ENCODE results near the gene SKOR1. TPM values are rescaled to one million over a fixed set of nuclear protein-coding genes. Genes with fewer than 3 reads are reported as not detected.

Gene SKOR1
- total RNA-seq, 1 experiment from 2014 or later, result 0.13 TPM

DNA sequence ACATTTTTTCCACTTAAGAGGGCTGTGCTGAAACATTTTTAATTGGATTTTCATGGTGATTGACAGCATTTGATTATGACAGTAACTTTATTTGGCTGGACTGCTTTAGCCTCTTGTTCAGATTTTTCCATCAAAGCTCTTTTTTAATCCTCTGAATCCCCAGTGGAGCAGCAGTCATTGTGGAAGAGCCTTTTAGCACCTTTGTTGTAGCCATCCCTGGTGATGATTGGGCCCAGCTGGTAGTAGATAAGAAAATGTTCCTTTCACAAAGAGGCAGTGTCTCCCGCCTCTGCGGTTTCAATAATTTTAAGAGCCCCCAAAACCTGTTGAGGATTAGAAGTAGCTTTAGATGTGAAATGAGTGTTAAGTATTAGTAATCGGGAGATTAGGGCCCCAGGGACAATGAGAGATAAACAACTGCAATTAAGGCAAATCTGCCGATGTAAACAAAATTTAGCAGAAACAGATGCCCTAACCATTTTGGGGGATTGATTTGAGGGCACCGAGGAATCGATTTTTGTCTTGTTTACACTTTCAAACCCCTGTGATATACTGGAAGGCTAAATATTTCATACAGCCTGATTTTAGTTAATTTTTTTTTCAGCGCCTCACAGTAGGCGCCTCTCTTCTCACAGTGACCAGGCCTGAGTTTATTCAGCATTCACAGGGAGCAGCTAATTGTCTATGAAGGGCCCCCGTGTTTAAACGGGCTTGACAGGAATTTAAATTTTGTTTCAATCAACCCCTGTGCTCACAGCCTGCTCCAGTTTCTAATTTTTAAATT is 43.2 kb upstream of the SKOR1 start:
- Histone ChIP-seq H4K20me1 (ENCODE audit: control insufficient read depth, insufficient read depth, insufficient read length) (no peaks in the 10 kb centered on the region), H2BK120ac (ENCODE audit: low read depth, low read length, poor library complexity, severe bottlenecking) (no peak overlapping the region), H2AFZ (ENCODE audit: low read length) (no peak overlapping the region), H2BK15ac (ENCODE audit: low read depth, low read length) (no peak overlapping the region), H4K5ac (ENCODE audit: insufficient read length, low read depth, low read length) (no peak overlapping the region), H2AK5ac (ENCODE audit: insufficient read length, low read length) (no peak overlapping the region), H3K18ac (ENCODE audit: insufficient read length, low read depth, low read length) (no peak overlapping the region), H3K9ac (ENCODE audit: extremely low read depth, insufficient read length, low read length) (no peak overlapping the region), H3K9me3 (ENCODE audit: control insufficient read depth, low read depth, low read length) (no peaks in the 10 kb centered on the region), H3K79me2 (ENCODE audit: insufficient read depth, low read length) (no peaks in the 10 kb centered on the region), H2BK12ac (ENCODE audit: insufficient read length, low read depth, low read length) (no peak overlapping the region), H3K23ac (ENCODE audit: insufficient read length, low read depth, low read length) (no peak overlapping the region), H3K14ac (ENCODE audit: insufficient read depth, low read length) (no peak overlapping the region), H3K27ac (ENCODE audit: insufficient read length, low read depth, low read length) (no peak overlapping the region), H3K79me1 (ENCODE audit: insufficient read depth, low read depth, low read length, poor library complexity, severe bottlenecking) (no peaks in the 10 kb centered on the region), H3K4me1 (ENCODE audit: insufficient read depth, low read length) (no peaks in the 10 kb centered on the region; the same call in 1 of the 2 replicates), H2BK5ac (ENCODE audit: insufficient read length, low read length) (no peak overlapping the region), H4K8ac (replicated peaks; ENCODE audit: insufficient read length, low read depth, low read length) (no peak overlapping the region), H3K4me2 (ENCODE audit: insufficient read depth, insufficient read length, low read length) (no peak overlapping the region), H2BK20ac (ENCODE audit: low read depth, low read length, poor library complexity, severe bottlenecking) (no peak overlapping the region), H3K56ac (ENCODE audit: insufficient read length, low read depth, low read length) (no peak overlapping the region), H3K27me3 (ENCODE audit: insufficient read depth, low read length) (no peaks in the 10 kb centered on the region), H3K4ac (ENCODE audit: low read depth, low read length) (no peak overlapping the region), H3T11ph (ENCODE audit: low read length) (no peak overlapping the region), H4K91ac (ENCODE audit: insufficient read length, low read depth, low read length) (no peak overlapping the region), H3K23me2 (ENCODE audit: insufficient read length, low read depth, low read length, poor library complexity, severe bottlenecking) (no peaks in the 10 kb centered on the region)
- Mint-ChIP-seq H3K9me3 (no peaks in the 10 kb centered on the region), H3K36me3 (ENCODE audit: insufficient read depth in 1 of 3, low read depth in 3 of 3) (no peaks in the 10 kb centered on the region), H3K27me3 (ENCODE audit: low read depth) (no peaks in the 10 kb centered on the region; the same call in 1 of the 2 replicates), H3K4me1 (peaks cover 31 to 53% of the 10 kb centered on the region in 2 experiments), H3K4me3 (no peak overlapping the region), H3K27ac (peak overlapping the region in 1 of 3 experiments; percentile 87; a peak in 2 of 7 replicates)
- no peak for DNase-seq
- no CpG with 5 or more reads among the region's 10 CpGs for WGBS (ENCODE audit: extremely low coverage, insufficient read length, low lambda C conversion rate)
- TF ChIP-seq, protein P1, sequence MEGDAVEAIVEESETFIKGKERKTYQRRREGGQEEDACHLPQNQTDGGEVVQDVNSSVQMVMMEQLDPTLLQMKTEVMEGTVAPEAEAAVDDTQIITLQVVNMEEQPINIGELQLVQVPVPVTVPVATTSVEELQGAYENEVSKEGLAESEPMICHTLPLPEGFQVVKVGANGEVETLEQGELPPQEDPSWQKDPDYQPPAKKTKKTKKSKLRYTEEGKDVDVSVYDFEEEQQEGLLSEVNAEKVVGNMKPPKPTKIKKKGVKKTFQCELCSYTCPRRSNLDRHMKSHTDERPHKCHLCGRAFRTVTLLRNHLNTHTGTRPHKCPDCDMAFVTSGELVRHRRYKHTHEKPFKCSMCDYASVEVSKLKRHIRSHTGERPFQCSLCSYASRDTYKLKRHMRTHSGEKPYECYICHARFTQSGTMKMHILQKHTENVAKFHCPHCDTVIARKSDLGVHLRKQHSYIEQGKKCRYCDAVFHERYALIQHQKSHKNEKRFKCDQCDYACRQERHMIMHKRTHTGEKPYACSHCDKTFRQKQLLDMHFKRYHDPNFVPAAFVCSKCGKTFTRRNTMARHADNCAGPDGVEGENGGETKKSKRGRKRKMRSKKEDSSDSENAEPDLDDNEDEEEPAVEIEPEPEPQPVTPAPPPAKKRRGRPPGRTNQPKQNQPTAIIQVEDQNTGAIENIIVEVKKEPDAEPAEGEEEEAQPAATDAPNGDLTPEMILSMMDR (conservative IDR thresholded peaks at IDR 0.05), result no peak
